Stomach (tissue), 9 donors: ENCODE data around the gene C14orf180. TPM values are rescaled to one million over a fixed set of nuclear protein-coding genes. Genes with fewer than 3 reads are reported as not detected.

Experiments
- DNase-seq, 2 donors: peaks; one replicate each; pipeline versions ENCODE4 v3.0.0 to v3.0.0-alpha.2; 2013 to 2019
- H3K27ac ChIP-seq, 5 donors: fragments of 200-600 bp in 4 of 5; sonication (generic) in 4 of 5; one replicate each; pipeline ENCODE4 v1.5.1; 2013 to 2019; ENCODE audit warnings: mild to moderate bottlenecking in 1 of 5, moderate library complexity in 1 of 5
- H3K27me3 ChIP-seq, 3 donors: fragments of 200-600 bp; sonication (generic); one replicate each; pipeline ENCODE4 v1.5.1; 2017 to 2019; ENCODE audit warnings: mixed run types in 1 of 3
- H3K36me3 ChIP-seq, 4 donors: fragments of 200-600 bp; sonication (generic); 1 replicate in 3 of 4; 2 replicates in 1 of 4; pipeline ENCODE4 v1.5.1; 2016 to 2019
- H3K4me1 ChIP-seq, 4 donors: fragments of 200-600 bp; sonication (generic); one replicate each; pipeline ENCODE4 v1.5.1; 2016 to 2019
- H3K4me3 ChIP-seq, 4 donors: fragments of 200-600 bp; sonication (generic) in 3 of 4; one replicate each; pipeline ENCODE4 v1.5.1; 2016 to 2019; ENCODE audit warnings: mild to moderate bottlenecking in 1 of 4
- H3K9me3 ChIP-seq, 4 donors: fragments of 200-600 bp; sonication (generic); one replicate each; pipeline ENCODE4 v1.5.1; 2016 to 2019
- EP300 ChIP-seq: sonication (generic); formaldehyde crosslinking; IDR thresholded peaks from one replicate; pipeline ENCODE4 v1.6.1; 2017; ENCODE audit warnings: antibody characterized with exemption
- POLR2A ChIP-seq, 4 donors: fragments of 450-650 bp; IDR thresholded peaks; one replicate each; pipeline ENCODE4 v1.6.1; 2016; ENCODE audit warnings: antibody characterized with exemption in 4 of 4, control low read depth in 2 of 4, mild to moderate bottlenecking in 1 of 4, moderate library complexity in 1 of 4
- POLR2AphosphoS5 ChIP-seq, 3 donors: sonication (generic); formaldehyde crosslinking; IDR thresholded peaks; one replicate each; pipeline ENCODE4 v1.6.1; 2016; ENCODE audit warnings: antibody characterized with exemption in 3 of 3
- WGBS, 5 donors: extraction: QIAGEN DNeasy Blood & Tissue Kit in 3 of 5; methylation state at CpG; one replicate each; pipeline versions ENCODE4 v1.1.5 to v1.1.7; 2013 to 2018; 5-methylcytosine and 5-hydroxymethylcytosine counted together
- intact Hi-C: fragments of 100-400 bp; cut with DNase I; formaldehyde crosslinking; loops from one replicate; pipeline ENCODE4 v1.15.1; 2023; ENCODE audit warnings: low total_unique reads
- polyA plus RNA-seq, 3 donors: library from polyadenylated mRNA; stranded (reverse); fragments of 200-250 nt; gene quantifications; one replicate each; pipeline ENCODE4 v1.2.3, GENCODE V29; 2013
- total RNA-seq, 5 donors: library from RNA; depleted of rRNA; stranded (reverse); fragments of >200 nt; gene quantifications; one replicate each; pipeline versions ENCODE4 v1.1.0 to v1.2.3, GENCODE V29; 2014 to 2016
- TF ChIP-seq, protein P1 (sequence below), 7 experiments: fragments of 450-650 bp in 4 of 7; fragments of 200-600 bp in 3 of 7; sonication (generic) in 3 of 7; IDR thresholded peaks; one replicate each; pipeline ENCODE4 v1.5.1; 2016 to 2019; ENCODE audit warnings: antibody characterized with exemption in 7 of 7, control low read depth in 2 of 7, mild to moderate bottlenecking in 1 of 7
- donor health status: healthy with polysubstance abuse.
- donor health status: Bipolar disorder and iron deficiency.
- donor health status: healthy.

C14orf180 gene
- total and polyA plus RNA-seq, 8 donors = 0.31 to 3.8 (median 0.45) TPM; not detected in 1

DNA sequence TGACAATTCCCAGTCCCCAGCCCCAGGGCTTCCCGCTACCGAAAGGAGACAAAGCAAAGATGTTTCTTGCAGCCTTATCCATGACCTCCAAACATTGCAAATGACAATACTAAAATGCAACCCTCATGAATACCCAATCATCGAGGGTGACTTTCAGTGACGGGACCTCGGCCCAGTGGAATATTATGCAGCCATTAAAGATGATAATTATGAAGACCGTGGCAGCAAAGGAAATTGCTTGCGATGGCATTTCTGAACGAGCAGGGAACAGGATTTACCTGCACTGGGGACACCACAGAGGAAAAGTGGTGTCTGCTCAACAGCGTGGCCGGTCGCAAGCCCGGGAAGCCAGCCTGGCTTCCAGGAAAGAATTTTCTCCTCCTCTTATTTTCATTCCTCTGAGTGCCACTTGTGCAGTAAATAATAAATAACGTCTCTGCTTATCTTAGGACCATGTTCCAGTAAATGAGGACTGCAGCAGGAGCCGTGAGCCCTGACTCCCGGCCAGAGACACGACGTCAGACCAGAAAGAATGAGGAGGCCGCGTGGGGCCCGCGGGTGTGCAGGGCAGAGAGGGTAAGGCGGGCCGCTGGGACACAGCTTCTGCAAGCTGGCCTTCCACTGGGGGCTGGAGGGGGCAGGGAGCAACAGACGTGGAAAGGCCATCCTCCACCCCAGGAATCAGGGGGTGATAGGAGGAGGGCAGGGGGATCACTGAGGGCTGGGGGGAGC, 6.6 kb downstream of the C14orf180 start:
- 59 to 72% (median 70%) methylated on average over 23 to 24 of the region's 24 CpGs for WGBS, 5 donors
- Histone ChIP-seq H3K36me3 (no peaks in the 10 kb centered on the region), H3K9me3 (no peaks in the 10 kb centered on the region), H3K4me1 (peaks cover 12 to 27% (median 21%) of the 10 kb centered on the region in 4 donors), H3K27me3 (peaks cover 0 to 46% (median 9%) of the 10 kb centered on the region in 3 donors), H3K4me3 (no peak overlapping the region), H3K27ac (no peak overlapping the region)
- DNase-seq = no peak
- TF ChIP-seq, protein P1, sequence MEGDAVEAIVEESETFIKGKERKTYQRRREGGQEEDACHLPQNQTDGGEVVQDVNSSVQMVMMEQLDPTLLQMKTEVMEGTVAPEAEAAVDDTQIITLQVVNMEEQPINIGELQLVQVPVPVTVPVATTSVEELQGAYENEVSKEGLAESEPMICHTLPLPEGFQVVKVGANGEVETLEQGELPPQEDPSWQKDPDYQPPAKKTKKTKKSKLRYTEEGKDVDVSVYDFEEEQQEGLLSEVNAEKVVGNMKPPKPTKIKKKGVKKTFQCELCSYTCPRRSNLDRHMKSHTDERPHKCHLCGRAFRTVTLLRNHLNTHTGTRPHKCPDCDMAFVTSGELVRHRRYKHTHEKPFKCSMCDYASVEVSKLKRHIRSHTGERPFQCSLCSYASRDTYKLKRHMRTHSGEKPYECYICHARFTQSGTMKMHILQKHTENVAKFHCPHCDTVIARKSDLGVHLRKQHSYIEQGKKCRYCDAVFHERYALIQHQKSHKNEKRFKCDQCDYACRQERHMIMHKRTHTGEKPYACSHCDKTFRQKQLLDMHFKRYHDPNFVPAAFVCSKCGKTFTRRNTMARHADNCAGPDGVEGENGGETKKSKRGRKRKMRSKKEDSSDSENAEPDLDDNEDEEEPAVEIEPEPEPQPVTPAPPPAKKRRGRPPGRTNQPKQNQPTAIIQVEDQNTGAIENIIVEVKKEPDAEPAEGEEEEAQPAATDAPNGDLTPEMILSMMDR (IDR thresholded peaks at IDR 0.05) = no peak
- TF ChIP-seq EP300 (no peak), POLR2A (IDR thresholded peaks at IDR 0.05) (no peak), POLR2AphosphoS5 (IDR thresholded peaks at IDR 0.05) (no peak)
- intact Hi-C loops = no loop called here

DNA sequence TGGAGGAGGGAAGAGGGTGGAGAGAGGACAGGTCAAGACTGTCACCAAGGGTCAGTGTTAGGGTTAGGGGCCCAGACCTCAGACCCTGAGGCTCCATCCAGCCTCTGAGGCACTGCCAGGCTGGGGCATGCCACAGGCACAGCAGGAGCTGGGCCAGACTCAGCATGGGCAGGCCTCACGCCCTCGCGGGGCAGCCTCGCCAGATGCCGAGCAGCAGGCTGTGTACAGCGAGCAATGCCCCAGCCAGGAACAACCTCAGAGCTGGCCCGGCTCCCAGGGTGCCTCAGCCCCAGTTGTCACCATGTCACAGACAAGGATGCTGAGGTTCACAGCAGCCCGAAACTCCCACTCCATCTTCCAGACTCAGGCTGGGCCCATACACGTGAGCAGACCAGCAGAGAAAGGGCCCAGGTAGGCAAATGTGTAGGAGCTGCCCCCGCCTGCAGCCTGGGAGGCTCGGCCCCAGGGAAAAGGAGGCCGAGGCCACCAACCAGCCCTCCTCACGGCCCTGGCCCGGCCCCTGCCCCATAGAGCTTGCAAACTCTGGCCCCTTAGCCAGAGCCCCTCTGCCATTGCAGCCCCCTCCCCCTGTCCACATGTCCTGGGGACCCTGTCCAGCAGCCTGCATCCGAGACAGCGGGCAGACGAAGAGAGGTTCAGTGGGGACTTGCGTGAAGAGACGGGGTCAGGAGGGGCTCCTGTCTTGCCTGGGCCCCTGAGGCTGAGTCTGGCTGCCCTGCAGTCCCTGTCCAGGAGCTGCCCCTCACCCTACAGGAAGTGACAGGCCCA, 7.5 kb downstream of the C14orf180 start:
- DNase-seq = peak in 1 of 2 donors; percentile 80
- Histone ChIP-seq H3K27me3 (peaks cover 0 to 40% (median 9%) of the 10 kb centered on the region in 3 donors), H3K4me1 (peaks cover 8 to 18% (median 12%) of the 10 kb centered on the region in 4 donors), H3K4me3 (no peak overlapping the region), H3K27ac (no peak overlapping the region), H3K9me3 (no peaks in the 10 kb centered on the region), H3K36me3 (no peaks in the 10 kb centered on the region)
- WGBS, 5 donors = 66 to 97% (median 77%) methylated on average over 5 to 19 of the region's 19 CpGs
- intact Hi-C loops = no loop called here
- TF ChIP-seq POLR2AphosphoS5 (IDR thresholded peaks at IDR 0.05) = no peak

DNA sequence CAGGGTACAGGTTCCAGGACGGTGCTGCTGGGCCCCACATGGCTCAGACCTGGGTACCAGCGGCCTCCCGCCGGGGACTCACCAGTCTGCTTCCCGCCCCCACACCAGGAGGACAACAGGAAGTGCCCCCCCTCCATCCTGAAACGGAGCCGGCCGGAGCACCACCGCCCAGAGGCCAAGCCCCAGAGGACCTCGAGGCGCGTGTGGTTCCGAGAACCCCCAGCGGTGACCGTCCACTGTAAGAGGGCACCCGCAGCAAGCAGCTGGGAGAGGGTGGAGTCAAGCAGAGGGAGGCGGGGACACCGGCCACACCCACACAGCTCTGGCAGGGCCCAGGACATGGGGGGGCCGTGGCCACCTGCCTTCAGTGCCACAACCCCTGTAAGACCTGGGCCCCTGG, 8.1 kb downstream of the C14orf180 start:
- intact Hi-C loops = no loop called here
- Histone ChIP-seq H3K36me3 (no peaks in the 10 kb centered on the region), H3K27ac (no peak overlapping the region), H3K4me1 (peaks cover 2 to 12% (median 6%) of the 10 kb centered on the region in 4 donors), H3K9me3 (no peaks in the 10 kb centered on the region), H3K4me3 (no peak overlapping the region), H3K27me3 (peaks cover 0 to 34% (median 5%) of the 10 kb centered on the region in 3 donors)
- WGBS, 5 donors = 49 to 61% (median 54%) methylated on average over 5 to 19 of the region's 19 CpGs
- TF ChIP-seq EP300 (no peak), POLR2AphosphoS5 (IDR thresholded peaks at IDR 0.05) (no peak), POLR2A (IDR thresholded peaks at IDR 0.05) (no peak)
- TF ChIP-seq, protein P1 (IDR thresholded peaks at IDR 0.05) = no peak
- DNase-seq = no peak

DNA sequence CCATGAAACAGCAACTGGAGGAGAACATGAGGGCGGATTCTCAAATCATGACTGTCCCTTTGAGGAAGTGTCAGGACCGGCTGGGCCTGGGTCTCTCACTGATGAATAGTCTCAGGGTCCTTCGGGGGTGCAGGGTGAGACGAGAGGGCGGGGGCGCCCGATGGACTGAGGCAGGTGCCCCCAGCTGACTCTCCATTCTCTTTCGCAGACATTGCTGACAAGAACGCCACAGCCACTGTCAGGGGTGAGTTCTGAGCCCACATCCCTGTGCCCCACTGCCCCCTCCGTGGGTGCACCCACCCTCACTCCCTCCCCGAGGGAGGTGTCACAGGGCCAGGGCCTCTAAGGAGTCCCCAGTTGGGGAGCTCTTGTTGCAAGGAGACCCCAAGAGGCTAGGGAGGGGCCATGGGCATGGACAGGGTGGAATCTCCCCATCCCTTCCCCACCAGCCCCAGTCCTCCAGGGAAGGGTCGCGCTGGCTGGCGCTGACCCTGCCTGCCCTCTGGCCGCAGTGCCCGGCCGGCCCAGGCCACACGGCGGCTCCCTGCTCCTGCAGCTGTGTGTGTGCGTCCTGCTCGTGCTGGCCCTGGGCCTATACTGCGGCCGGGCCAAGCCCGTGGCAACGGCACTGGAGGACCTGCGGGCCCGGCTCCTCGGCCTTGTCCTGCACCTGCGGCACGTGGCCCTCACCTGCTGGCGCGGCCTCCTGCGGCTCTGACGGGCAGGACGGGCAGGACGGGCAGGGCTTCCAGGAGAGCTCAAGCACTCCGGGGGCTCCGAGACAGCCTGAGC, 8.7 kb downstream of the C14orf180 start:
- Histone ChIP-seq H3K27me3 (peaks cover 0 to 28% (median 3%) of the 10 kb centered on the region in 3 donors), H3K36me3 (no peaks in the 10 kb centered on the region), H3K9me3 (no peaks in the 10 kb centered on the region), H3K27ac (no peak overlapping the region), H3K4me3 (no peak overlapping the region), H3K4me1 (peaks cover 0 to 6% (median under 1%) of the 10 kb centered on the region in 4 donors)
- intact Hi-C loops = no loop called here
- WGBS, 5 donors = 79 to 83% (median 83%) methylated on average over 16 to 38 of the region's 38 CpGs; no CpG with 5 or more reads in 1 of the 5 donors
- DNase-seq = peak in 1 of 2 donors; percentile 75
- TF ChIP-seq POLR2AphosphoS5 (IDR thresholded peaks at IDR 0.05) (no peak), POLR2A (IDR thresholded peaks at IDR 0.05) (no peak)
